ENCODE data around the gene RNF214. TPM values are rescaled to one million over a fixed set of nuclear protein-coding genes. Genes with fewer than 3 reads are reported as not detected.
A peak's percentile ranks its signal among the peaks of the same experiment; 100 is the strongest.

Gene RNF214
- total RNA-seq, 1 experiment from 2014 or later = 7.4 TPM

DNA sequence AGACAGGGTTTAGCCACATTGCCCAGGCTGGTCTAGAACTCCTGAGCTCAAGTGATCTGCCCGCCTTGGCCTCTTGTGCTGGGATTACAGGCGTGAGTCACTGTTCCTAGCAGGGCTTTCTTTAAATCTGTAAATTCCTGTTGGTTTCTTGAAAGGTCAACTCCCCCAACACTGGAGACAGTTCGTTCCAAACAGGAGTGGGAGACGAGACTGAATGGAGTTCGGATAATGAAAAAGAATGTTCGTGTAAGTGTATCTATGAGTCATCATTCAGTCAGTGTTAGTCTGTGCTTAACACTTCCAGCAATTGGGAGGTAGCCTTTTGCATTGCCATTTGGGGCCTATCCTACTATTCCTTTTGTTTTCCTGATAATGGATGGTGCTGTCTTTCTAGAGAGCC, 48.7 kb downstream of the RNF214 start:
- H3K27ac ChIP-seq (ENCODE audit: low read length) = peak overlapping the region; percentile 66
- H3K4me1 ChIP-seq (ENCODE audit: insufficient read depth, low read length) = peaks cover 17% of the 10 kb centered on the region
- H3K4me2 ChIP-seq (ENCODE audit: low read length) = peak overlapping the region; percentile 36
- no peaks in the 10 kb centered on the region for H3K79me2 ChIP-seq (ENCODE audit: low read length)
- peak overlapping the region; percentile 50 for H2AFZ ChIP-seq (ENCODE audit: low read length)
- H4K20me1 ChIP-seq (ENCODE audit: low read length) = no peaks in the 10 kb centered on the region
- H3K9me2 ChIP-seq (replicated peaks; ENCODE audit: low read length) = no peaks in the 10 kb centered on the region
- peak; percentile 88 for DNase-seq
- TF ChIP-seq, protein P1, sequence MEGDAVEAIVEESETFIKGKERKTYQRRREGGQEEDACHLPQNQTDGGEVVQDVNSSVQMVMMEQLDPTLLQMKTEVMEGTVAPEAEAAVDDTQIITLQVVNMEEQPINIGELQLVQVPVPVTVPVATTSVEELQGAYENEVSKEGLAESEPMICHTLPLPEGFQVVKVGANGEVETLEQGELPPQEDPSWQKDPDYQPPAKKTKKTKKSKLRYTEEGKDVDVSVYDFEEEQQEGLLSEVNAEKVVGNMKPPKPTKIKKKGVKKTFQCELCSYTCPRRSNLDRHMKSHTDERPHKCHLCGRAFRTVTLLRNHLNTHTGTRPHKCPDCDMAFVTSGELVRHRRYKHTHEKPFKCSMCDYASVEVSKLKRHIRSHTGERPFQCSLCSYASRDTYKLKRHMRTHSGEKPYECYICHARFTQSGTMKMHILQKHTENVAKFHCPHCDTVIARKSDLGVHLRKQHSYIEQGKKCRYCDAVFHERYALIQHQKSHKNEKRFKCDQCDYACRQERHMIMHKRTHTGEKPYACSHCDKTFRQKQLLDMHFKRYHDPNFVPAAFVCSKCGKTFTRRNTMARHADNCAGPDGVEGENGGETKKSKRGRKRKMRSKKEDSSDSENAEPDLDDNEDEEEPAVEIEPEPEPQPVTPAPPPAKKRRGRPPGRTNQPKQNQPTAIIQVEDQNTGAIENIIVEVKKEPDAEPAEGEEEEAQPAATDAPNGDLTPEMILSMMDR (conservative IDR thresholded peaks at IDR 0.05; ENCODE audit: low read depth, low read length) = no peak
- TF ChIP-seq EZH2phosphoT487 (IDR thresholded peaks at IDR 0.05; ENCODE audit: borderline replicate concordance, low read length) (no peak), EZH2 (IDR thresholded peaks at IDR 0.05; ENCODE audit: low read length, unreplicated experiment) (no peak)
- peaks cover 5% of the 10 kb centered on the region for H3F3A ChIP-seq (ENCODE audit: low read length, unreplicated experiment)
- H3K9me3 ChIP-seq (ENCODE audit: low read length) = no peaks in the 10 kb centered on the region
- ChIA-PET CTCF (no interaction called here), POLR2A (ENCODE audit: unreplicated experiment) (no interaction called here)
- H3K27me3 ChIP-seq (ENCODE audit: low read length) = no peaks in the 10 kb centered on the region
- no TSS peak for BruUV-seq (replicated peaks)
- H3K9ac ChIP-seq (ENCODE audit: low read length) = 0 out of 2 replicates have a peak overlapping the region, but pooled peaks have one; percentile 3
- H3K36me3 ChIP-seq (ENCODE audit: low read depth, low read length) = peaks cover 14% of the 10 kb centered on the region; the same call in 1 of the 2 replicates
- intact Hi-C loops (cut with micrococcal nuclease) = loop anchor here (1.0 kb wide), 3 partner anchors 22 to 42 kb away; partner anchors contain the start of gene BACE1
- H3K4me3 ChIP-seq (ENCODE audit: low read length) = no peak overlapping the region
- peak; percentile 96 for ATAC-seq

DNA sequence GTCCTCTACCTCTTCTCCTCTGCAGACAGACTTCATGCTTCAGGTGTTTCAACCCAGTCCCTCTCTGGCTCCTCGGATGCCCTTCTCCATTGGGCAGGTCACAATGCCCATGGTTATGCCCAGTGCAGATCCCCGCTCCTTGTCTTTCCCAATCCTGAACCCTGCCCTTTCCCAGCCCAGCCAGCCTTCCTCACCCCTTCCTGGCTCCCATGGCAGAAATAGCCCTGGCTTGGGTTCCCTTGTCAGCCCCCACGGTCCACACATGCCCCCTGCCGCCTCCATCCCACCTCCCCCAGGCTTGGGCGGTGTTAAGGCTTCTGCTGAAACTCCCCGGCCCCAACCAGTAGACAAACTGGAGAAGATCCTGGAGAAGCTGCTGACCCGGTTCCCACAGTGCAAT, 49.4 kb downstream of the RNF214 start:
- DNase-seq (no peak), ATAC-seq (no peak)
- no peaks in the 10 kb centered on the region for H3K9me2 ChIP-seq (replicated peaks; ENCODE audit: low read length)
- peaks cover 5% of the 10 kb centered on the region for H3F3A ChIP-seq (ENCODE audit: low read length, unreplicated experiment)
- peaks cover 17% of the 10 kb centered on the region for H3K4me1 ChIP-seq (ENCODE audit: insufficient read depth, low read length)
- no peak for TF ChIP-seq EZH2 (IDR thresholded peaks at IDR 0.05; ENCODE audit: low read length, unreplicated experiment)
- TF ChIP-seq, protein P1 (conservative IDR thresholded peaks at IDR 0.05; ENCODE audit: low read depth, low read length) = no peak
- no peak for TF ChIP-seq EZH2phosphoT487 (IDR thresholded peaks at IDR 0.05; ENCODE audit: borderline replicate concordance, low read length)
- CTCF ChIA-PET = no interaction called here
- H3K36me3 ChIP-seq (ENCODE audit: low read depth, low read length) = peaks cover 14% of the 10 kb centered on the region; the same call in 1 of the 2 replicates
- TSS peak; percentile 30 for BruUV-seq (replicated peaks)
- H3K79me2 ChIP-seq (ENCODE audit: low read length) = no peaks in the 10 kb centered on the region
- H3K9ac ChIP-seq (ENCODE audit: low read length) = no peak overlapping the region
- POLR2A ChIA-PET (ENCODE audit: unreplicated experiment) = no interaction called here
- H3K4me3 ChIP-seq (ENCODE audit: low read length) = no peak overlapping the region
- H3K27ac ChIP-seq (ENCODE audit: low read length) = peak overlapping the region; percentile 66
- H2AFZ ChIP-seq (ENCODE audit: low read length) = no peak overlapping the region
- H4K20me1 ChIP-seq (ENCODE audit: low read length) = no peaks in the 10 kb centered on the region
- H3K9me3 ChIP-seq (ENCODE audit: low read length) = no peaks in the 10 kb centered on the region
- intact Hi-C loops (cut with micrococcal nuclease) = loop anchor here (1.0 kb wide), 3 partner anchors 23 to 43 kb away; partner anchors contain the start of gene BACE1
- H3K27me3 ChIP-seq (ENCODE audit: low read length) = no peaks in the 10 kb centered on the region
- H3K4me2 ChIP-seq (ENCODE audit: low read length) = no peak overlapping the region

DNA sequence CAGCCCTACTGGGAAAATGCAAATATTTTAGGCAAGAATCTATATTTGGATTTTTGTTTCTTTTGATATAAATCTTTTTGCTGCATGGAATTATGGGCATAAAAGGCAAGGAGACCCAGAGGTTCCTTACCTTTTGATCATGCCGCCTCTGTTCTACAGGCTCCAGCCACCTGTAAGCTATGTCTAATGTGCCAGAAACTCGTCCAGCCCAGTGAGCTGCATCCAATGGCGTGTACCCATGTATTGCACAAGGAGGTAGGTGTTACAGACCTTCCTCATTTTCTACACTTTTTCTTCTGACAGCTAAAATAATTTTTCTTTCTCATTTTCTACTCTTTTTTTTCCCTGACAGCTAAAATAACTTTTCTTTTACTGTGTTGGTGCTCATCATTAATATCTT, 50.5 kb downstream of the RNF214 start:
- Histone ChIP-seq H3K36me3 (ENCODE audit: low read depth, low read length) (peaks cover 14% of the 10 kb centered on the region; the same call in 1 of the 2 replicates), H4K20me1 (ENCODE audit: low read length) (no peaks in the 10 kb centered on the region), H3K4me2 (ENCODE audit: low read length) (no peak overlapping the region), H3K4me1 (ENCODE audit: insufficient read depth, low read length) (peaks cover 17% of the 10 kb centered on the region), H3K27ac (ENCODE audit: low read length) (no peak overlapping the region), H3F3A (ENCODE audit: low read length, unreplicated experiment) (peaks cover 5% of the 10 kb centered on the region), H3K9me3 (ENCODE audit: low read length) (no peaks in the 10 kb centered on the region), H2AFZ (ENCODE audit: low read length) (no peak overlapping the region), H3K79me2 (ENCODE audit: low read length) (no peaks in the 10 kb centered on the region), H3K9ac (ENCODE audit: low read length) (no peak overlapping the region), H3K9me2 (replicated peaks; ENCODE audit: low read length) (no peaks in the 10 kb centered on the region), H3K4me3 (ENCODE audit: low read length) (no peak overlapping the region), H3K27me3 (ENCODE audit: low read length) (no peaks in the 10 kb centered on the region)
- CTCF ChIA-PET = no interaction called here
- POLR2A ChIA-PET (ENCODE audit: unreplicated experiment) = interaction anchor here (0.7 kb wide), 1 partner anchor 27 kb away, joined by 3 read pairs; no protein-coding TSS in a partner anchor
- no peak for DNase-seq
- intact Hi-C loops (cut with micrococcal nuclease) = no loop called here
- ATAC-seq = no peak
- TF ChIP-seq EZH2phosphoT487 (IDR thresholded peaks at IDR 0.05; ENCODE audit: borderline replicate concordance, low read length) = no peak
- BruUV-seq (replicated peaks) = no TSS peak

Data from PC-3 (cell line).